HG02870 (cell line): ENCODE data around the gene CTNNB1.

ENCODE experiments used
- ATAC-seq: cut with Tn5 transposase; IDR thresholded peaks from one replicate; pipeline ENCODE4 v1.9.1; 2021; ENCODE audit warnings: mild to moderate bottlenecking, moderate library complexity; ENCODE audit not compliant: unreplicated experiment

The CTNNB1 gene

DNA sequence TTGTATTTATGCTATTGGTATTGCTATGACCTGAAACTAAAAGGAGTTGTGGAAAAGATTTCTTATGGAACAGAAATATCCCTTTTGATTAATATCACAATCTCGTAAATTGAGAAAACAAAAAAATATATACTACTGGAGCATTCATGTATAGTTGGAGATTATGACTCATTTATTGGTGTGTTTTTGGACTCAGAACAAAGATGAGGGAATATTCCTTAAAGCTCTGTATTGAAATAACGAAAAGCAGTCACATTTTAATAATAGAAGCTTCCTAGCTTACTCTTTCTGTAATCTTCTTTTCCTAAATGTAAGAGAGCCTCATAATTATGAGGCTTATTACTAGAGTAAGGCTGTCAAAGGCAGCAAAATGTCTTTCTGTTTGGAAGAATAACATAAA, 14.3 kb downstream of the CTNNB1 start:
- ATAC-seq: no peak

GRCh38 chr3:41216422-41216821, 17.1 kb downstream of the CTNNB1 start:
- ATAC-seq: no peak

- no peak for ATAC-seq
Observed at GRCh38 chr3:41216993-41217392, 17.7 kb downstream of the CTNNB1 start.

GRCh38 chr3:41219424-41219823, 20.1 kb downstream of the CTNNB1 start:
- ATAC-seq: no peak

GRCh38 chr3:41220906-41221677, 21.8 kb downstream of the CTNNB1 start:
- ATAC-seq: no peak

GRCh38 chr3:41222012-41222411, 22.7 kb downstream of the CTNNB1 start:
- no peak for ATAC-seq

DNA sequence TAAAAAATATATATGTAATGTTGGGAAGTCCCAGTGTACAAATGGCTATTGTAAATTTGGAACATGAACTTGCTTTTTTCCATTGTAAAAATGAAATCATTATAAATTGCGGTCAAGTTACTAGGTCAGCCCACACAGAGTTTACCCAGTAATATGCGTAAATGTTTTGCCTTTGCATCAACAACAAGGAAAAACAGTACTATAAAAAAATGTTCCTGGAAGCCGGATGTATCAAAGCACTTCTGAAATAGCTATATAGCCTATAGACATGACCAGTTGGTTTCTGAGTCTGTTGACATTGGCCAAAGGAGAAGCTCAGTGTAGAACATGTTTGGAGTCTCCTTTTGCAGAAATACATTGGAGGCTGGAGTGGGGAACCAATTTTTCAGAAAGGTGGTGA, 23.2 kb downstream of the CTNNB1 start:
- no peak for ATAC-seq

DNA sequence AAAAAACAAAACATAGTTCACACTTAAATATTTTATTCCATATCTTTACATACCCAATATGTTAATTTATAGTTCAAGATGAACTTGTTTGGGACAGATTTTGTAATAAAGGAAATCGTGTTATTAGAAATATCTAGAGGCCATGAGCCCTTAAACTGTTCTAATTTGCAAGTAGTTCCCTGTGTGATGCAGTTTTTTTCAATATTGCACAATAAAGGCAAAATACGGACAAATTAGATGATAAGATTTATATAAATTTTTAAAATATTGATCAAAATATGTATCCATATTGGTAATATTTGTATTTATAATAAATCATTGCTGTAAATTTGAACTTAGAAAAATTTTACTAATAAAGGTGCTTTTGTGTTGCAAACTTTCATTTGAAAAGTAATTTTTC, 23.8 kb downstream of the CTNNB1 start:
- no peak for ATAC-seq

GRCh38 chr3:41223691-41224090, 24.4 kb downstream of the CTNNB1 start:
- no peak for ATAC-seq

- ATAC-seq: no peak
Observed at GRCh38 chr3:41224120-41224806, 25.0 kb downstream of the CTNNB1 start.

- ATAC-seq: no peak
Observed at GRCh38 chr3:41234823-41235721, 35.8 kb downstream of the CTNNB1 start.

- ATAC-seq: no peak
Observed at GRCh38 chr3:41236228-41236627, 36.9 kb downstream of the CTNNB1 start.

GRCh38 chr3:41237907-41238306, 38.6 kb downstream of the CTNNB1 start:
- no peak for ATAC-seq

GRCh38 chr3:41239587-41239986, 40.3 kb downstream of the CTNNB1 start:
- no peak for ATAC-seq

GRCh38 chr3:41241161-41241560, 41.9 kb downstream of the CTNNB1 start:
- ATAC-seq: no peak

GRCh38 chr3:41241800-41242571, 42.7 kb downstream of the CTNNB1 start:
- ATAC-seq: no peak

DNA sequence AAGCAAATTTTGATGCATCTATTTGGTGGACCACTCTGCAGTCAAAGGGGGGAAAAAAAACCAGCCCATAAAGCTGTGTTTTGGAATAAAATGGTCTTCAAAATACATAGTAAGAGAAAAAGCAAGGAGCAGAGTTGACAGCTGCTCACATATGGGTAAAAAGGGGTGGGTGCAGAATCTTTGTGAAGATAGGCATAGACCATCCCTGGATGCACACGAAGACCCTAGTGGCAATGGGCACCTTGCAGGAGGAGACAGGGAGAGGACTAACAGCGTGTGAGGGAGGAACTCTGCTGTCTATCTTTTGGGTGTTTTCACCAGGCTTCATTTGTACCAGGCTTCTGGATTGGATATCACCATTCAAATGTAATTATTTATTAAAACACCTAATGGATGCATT, 43.9 kb downstream of the CTNNB1 start:
- no peak for ATAC-seq

DNA sequence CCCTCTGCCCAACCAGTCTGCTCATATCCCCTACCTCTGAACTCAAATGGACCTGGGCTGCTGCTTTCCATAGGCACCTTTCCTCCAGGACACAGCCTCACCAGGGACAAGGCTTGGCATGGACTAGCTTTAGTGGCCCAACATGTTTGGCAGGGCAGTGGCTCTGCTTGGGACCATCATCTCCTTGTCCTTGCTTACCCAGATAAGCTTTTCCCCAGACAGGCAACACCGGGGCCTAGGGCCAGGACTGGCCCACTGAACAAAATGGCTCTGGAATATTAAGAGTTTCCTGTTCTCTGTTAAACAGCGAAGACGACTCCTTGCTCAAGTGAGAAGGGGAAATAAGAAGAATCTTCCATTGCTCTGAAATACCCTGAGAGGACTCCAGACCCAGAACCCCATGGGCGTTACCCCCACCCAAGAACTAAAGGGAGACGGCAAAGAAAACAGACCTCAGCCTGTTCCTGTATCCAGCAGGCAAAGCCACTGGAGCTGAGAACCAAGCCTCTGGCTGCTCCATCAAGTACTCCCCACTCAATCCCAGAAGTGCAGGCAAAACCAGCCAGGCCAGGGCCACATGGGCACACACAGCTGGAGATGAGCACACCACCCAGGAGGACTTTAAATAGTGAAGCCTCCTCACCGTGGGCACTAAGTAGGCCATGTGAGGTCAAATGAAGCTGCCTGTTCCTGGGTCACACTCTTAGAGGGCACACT, 45.5 kb downstream of the CTNNB1 start:
- ATAC-seq: no peak

DNA sequence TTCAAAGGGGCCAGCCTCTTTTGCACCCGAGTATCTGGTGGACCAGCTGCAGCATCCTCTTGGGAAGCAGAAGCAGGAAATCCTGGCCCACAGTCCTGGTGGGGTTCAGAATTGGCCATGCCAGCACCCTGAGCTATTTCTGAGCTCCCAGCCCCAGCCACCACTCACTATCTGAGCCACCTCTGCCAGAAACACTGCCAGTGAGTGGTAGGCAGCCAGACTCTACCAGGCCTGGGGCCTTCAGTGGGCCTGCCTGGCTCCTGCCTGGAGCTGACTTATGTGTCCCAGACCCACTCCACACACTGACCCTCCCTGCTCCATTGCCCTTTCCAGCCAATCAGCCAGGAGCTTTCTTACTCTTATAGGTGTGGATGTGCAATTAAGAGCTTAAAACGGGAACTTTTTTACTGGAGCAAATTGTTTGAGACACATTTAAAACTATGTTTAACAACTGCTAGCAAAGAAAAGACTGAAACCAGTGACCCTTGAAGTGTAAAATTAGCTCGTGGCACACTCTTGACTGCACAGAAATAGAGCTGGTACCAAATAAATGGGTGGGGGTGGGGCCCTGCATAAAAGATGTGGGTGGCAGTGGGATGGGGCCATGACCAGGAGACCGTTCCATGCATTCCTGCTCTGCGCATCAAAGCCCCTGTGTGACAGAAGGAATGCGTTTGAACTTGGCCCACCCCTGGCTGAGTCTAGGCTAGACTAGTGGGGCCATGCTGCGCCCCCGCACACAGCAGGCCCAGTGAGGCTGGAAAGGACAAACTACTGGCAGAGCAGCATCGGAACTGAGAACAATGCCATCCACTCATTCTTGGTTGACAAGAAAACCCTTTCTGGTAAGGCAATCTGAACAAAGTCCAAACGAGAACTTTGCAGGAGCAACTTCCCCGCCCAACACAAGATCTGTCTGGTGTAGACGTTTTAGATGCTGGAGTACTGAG, 48.0 kb downstream of the CTNNB1 start:
- no peak for ATAC-seq
